Endodermal cell (in vitro differentiated cells): ENCODE results near the gene CLIC4. TPM values are rescaled to one million over a fixed set of nuclear protein-coding genes. Genes with fewer than 3 reads are reported as not detected.
"Not testable (repeated sequence)": the region's sequence is repeated elsewhere in the genome, so short reads cannot be mapped to it uniquely, and the experiment has no call there.

ENCODE experiments used
- DNase-seq: peaks from one replicate; pipeline ENCODE4 v3.0.0-alpha.2; 2017
- H3K27ac ChIP-seq: 2 replicates; pipeline ENCODE4 v1.5.1; 2013; ENCODE audit warnings: mild to moderate bottlenecking, low read depth, low read length, moderate library complexity
- H3K27me3 ChIP-seq: 2 replicates; pipeline ENCODE4 v1.6.1; 2013; ENCODE audit warnings: mild to moderate bottlenecking, low read length, moderate library complexity; ENCODE audit not compliant: insufficient read depth, control insufficient read depth, poor library complexity, severe bottlenecking
- H3K36me3 ChIP-seq: 2 replicates; pipeline ENCODE4 v1.7.0; 2013; ENCODE audit warnings: mild to moderate bottlenecking, low read length, moderate library complexity; ENCODE audit not compliant: control insufficient read depth, insufficient read depth
- H3K4me1 ChIP-seq: one replicate; pipeline ENCODE4 v1.7.0; 2013; ENCODE audit warnings: low read length; ENCODE audit not compliant: control insufficient read depth, insufficient read depth
- H3K4me3 ChIP-seq: 2 replicates; pipeline ENCODE4 v1.5.1; 2013; ENCODE audit warnings: mild to moderate bottlenecking, low read length, moderate library complexity
- H3K9ac ChIP-seq: 2 replicates; pipeline ENCODE4 v1.6.1; 2013; ENCODE audit warnings: mild to moderate bottlenecking, low read length, moderate library complexity; ENCODE audit not compliant: poor library complexity, severe bottlenecking; ENCODE audit errors: extremely low read depth
- H3K9me3 ChIP-seq: 2 replicates; pipeline ENCODE4 v1.6.1; 2013; ENCODE audit warnings: mild to moderate bottlenecking, low read length, moderate library complexity; ENCODE audit not compliant: control insufficient read depth
- H3K27ac Mint-ChIP-seq: 2 replicates; pipeline ENCODE4 v1.8.0; 2020; ENCODE audit warnings: mixed read lengths
- H3K27me3 Mint-ChIP-seq: 2 replicates; pipeline ENCODE4 v1.8.0; 2021; ENCODE audit warnings: mild to moderate bottlenecking, mixed read lengths; ENCODE audit not compliant: insufficient read depth
- H3K36me3 Mint-ChIP-seq: 2 replicates; pipeline ENCODE4 v1.8.0; 2020; ENCODE audit warnings: low read depth, mixed read lengths
- H3K4me1 Mint-ChIP-seq: 2 replicates; pipeline ENCODE4 v1.8.0; 2020; ENCODE audit warnings: mixed read lengths
- H3K4me3 Mint-ChIP-seq: 2 replicates; pipeline ENCODE4 v1.8.0; 2020; ENCODE audit warnings: mild to moderate bottlenecking, moderate library complexity, mixed read lengths
- H3K9me3 Mint-ChIP-seq: 2 replicates; pipeline ENCODE4 v1.8.0; 2020; ENCODE audit warnings: mild to moderate bottlenecking, mixed read lengths
- CTCF ChIP-seq: fragments of 200-600 bp; sonication (generic); conservative IDR thresholded peaks from 2 replicates; pipeline ENCODE4 v1.5.0; 2021; ENCODE audit warnings: antibody characterized with exemption, mild to moderate bottlenecking
- WGBS, 2 experiments: methylation state at CpG; one replicate each; pipeline versions ENCODE4 v1.1.5 to v1.1.7; 2013; ENCODE audit warnings: missing lambda C conversion rate in 2 of 2, mixed read lengths in 1 of 2; ENCODE audit not compliant: insufficient coverage in 1 of 2, insufficient read length in 1 of 2; 5-methylcytosine and 5-hydroxymethylcytosine counted together
- total RNA-seq, 2 donors: library from RNA; stranded (reverse); fragmentation: NEBNext Ultra II Directional in 1 of 2; extraction: Animal tissue kit (Norgen Biotek cat#: 25700) in 1 of 2; gene quantifications; 2 replicates in 1 of 2; 3 replicates in 1 of 2; pipeline ENCODE4 v1.2.1, GENCODE V29; 2021

The CLIC4 gene
- total RNA-seq, 2 donors from 2014 or later = 119 to 146 TPM

- H3K27ac Mint-ChIP-seq, H3K4me1 ChIP-seq, DNase-seq, H3K27ac ChIP-seq, H3K36me3 ChIP-seq, H3K27me3 Mint-ChIP-seq, H3K9ac ChIP-seq, H3K27me3 ChIP-seq, H3K9me3 ChIP-seq, H3K36me3 Mint-ChIP-seq, H3K4me3 Mint-ChIP-seq, H3K9me3 Mint-ChIP-seq, H3K4me3 ChIP-seq: not testable (repeated sequence)
- peaks cover 12% of the 10 kb centered on the region for H3K4me1 Mint-ChIP-seq
- 90 to 93% methylated on average over 5 to 8 of the region's 8 CpGs for WGBS, 2 experiments
Observed at GRCh38 chr1:24698326-24698725, 46.9 kb upstream of the CLIC4 start.

- Mint-ChIP-seq H3K36me3 (no peaks in the 10 kb centered on the region), H3K4me1 (peaks cover 12% of the 10 kb centered on the region), H3K27ac (no peak overlapping the region), H3K9me3 (peaks cover 9% of the 10 kb centered on the region), H3K4me3 (no peak overlapping the region), H3K27me3 (no peaks in the 10 kb centered on the region)
- Histone ChIP-seq H3K4me1 (no peaks in the 10 kb centered on the region), H3K27ac (no peak overlapping the region), H3K9ac (no peak overlapping the region), H3K9me3 (no peaks in the 10 kb centered on the region), H3K27me3 (no peaks in the 10 kb centered on the region), H3K36me3 (no peaks in the 10 kb centered on the region), H3K4me3 (no peak overlapping the region)
- TF ChIP-seq CTCF = no peak
- no peak for DNase-seq
- 91 to 95% methylated on average over 4 to 7 of the region's 7 CpGs for WGBS, 2 experiments
Observed at GRCh38 chr1:24699628-24700027, 45.6 kb upstream of the CLIC4 start.

- no peak for TF ChIP-seq CTCF
- WGBS, 2 experiments = 84 to 87% methylated on average over 6 to 8 of the region's 8 CpGs
- no peaks in the 10 kb centered on the region for H3K36me3 Mint-ChIP-seq
- H3K27ac Mint-ChIP-seq = no peak overlapping the region
- H3K27me3 Mint-ChIP-seq = no peaks in the 10 kb centered on the region
- Histone ChIP-seq H3K4me3 (no peak overlapping the region), H3K4me1 (no peaks in the 10 kb centered on the region), H3K27ac (no peak overlapping the region), H3K27me3 (no peaks in the 10 kb centered on the region), H3K36me3 (no peaks in the 10 kb centered on the region), H3K9ac (no peak overlapping the region), H3K9me3 (no peaks in the 10 kb centered on the region)
- H3K9me3 Mint-ChIP-seq = peaks cover 3% of the 10 kb centered on the region
- DNase-seq = no peak
- H3K4me1 Mint-ChIP-seq = peaks cover 12% of the 10 kb centered on the region
- H3K4me3 Mint-ChIP-seq = no peak overlapping the region
Observed at GRCh38 chr1:24702511-24703293, 42.5 kb upstream of the CLIC4 start.
